Subcutaneous abdominal adipose tissue (tissue), 5 donors: ENCODE results near the gene KCNJ4.

Experiments used
- H3K27ac ChIP-seq: one replicate; pipeline ENCODE4 v1.7.0; 2013; ENCODE audit warnings: low read depth, mild to moderate bottlenecking, inconsistent platforms, low read length, moderate library complexity
- H3K27me3 ChIP-seq, 5 donors: one replicate each; pipeline ENCODE4 v1.7.0; 2013; ENCODE audit warnings: low read length in 5 of 5, inconsistent platforms in 1 of 5; ENCODE audit not compliant: control insufficient read depth in 5 of 5, insufficient read depth in 4 of 5
- H3K36me3 ChIP-seq, 5 donors: one replicate each; pipeline ENCODE4 v1.7.0; 2013; ENCODE audit warnings: low read length in 5 of 5; ENCODE audit not compliant: control insufficient read depth in 5 of 5, insufficient read depth in 5 of 5
- H3K4me1 ChIP-seq, 5 donors: one replicate each; pipeline ENCODE4 v1.7.0; 2013; ENCODE audit warnings: low read length in 5 of 5, mild to moderate bottlenecking in 3 of 5, moderate library complexity in 1 of 5; ENCODE audit not compliant: control insufficient read depth in 5 of 5, insufficient read depth in 5 of 5
- H3K4me3 ChIP-seq, 5 donors: one replicate each; pipeline ENCODE4 v1.7.0; 2013; ENCODE audit warnings: low read length in 5 of 5, low read depth in 1 of 5
- H3K9ac ChIP-seq, 5 donors: one replicate each; pipeline ENCODE4 v1.7.0; 2013; ENCODE audit warnings: low read length in 5 of 5, mild to moderate bottlenecking in 4 of 5, moderate library complexity in 3 of 5
- H3K9me3 ChIP-seq, 5 donors: one replicate each; pipeline ENCODE4 v1.7.0; 2013; ENCODE audit warnings: low read length in 5 of 5; ENCODE audit not compliant: control insufficient read depth in 5 of 5
- donor health status: healthy.
- donor health status: healthy.
- donor health status: healthy.
- donor health status: healthy.
- donor health status: healthy.

Gene KCNJ4

GRCh38 chr22:38446018-38446601 is 8.9 kb downstream of the KCNJ4 start:
- Histone ChIP-seq H3K4me1 (peaks cover 0 to 5% (median 0%) of the 10 kb centered on the region in 5 donors), H3K27ac (no peak overlapping the region), H3K9me3 (no peaks in the 10 kb centered on the region), H3K27me3 (peaks cover 16 to 67% (median 51%) of the 10 kb centered on the region in 5 donors), H3K36me3 (no peaks in the 10 kb centered on the region), H3K4me3 (no peak overlapping the region), H3K9ac (no peak overlapping the region)

- Histone ChIP-seq H3K4me1 (peaks cover 0 to 5% (median 0%) of the 10 kb centered on the region in 5 donors), H3K27me3 (peaks cover 19 to 69% (median 43%) of the 10 kb centered on the region in 5 donors), H3K36me3 (no peaks in the 10 kb centered on the region), H3K9ac (no peak overlapping the region), H3K9me3 (no peaks in the 10 kb centered on the region), H3K27ac (no peak overlapping the region), H3K4me3 (no peak overlapping the region)
These were observed 10.2 kb downstream of the KCNJ4 start for GRCh38 chr22:38444783-38445182.

- no peaks in the 10 kb centered on the region for H3K36me3 ChIP-seq
- H3K27ac ChIP-seq = no peak overlapping the region
- H3K4me1 ChIP-seq = peaks cover 0 to 3% (median 0%) of the 10 kb centered on the region in 5 donors
- H3K27me3 ChIP-seq = peaks cover 19 to 60% (median 37%) of the 10 kb centered on the region in 5 donors
- H3K9ac ChIP-seq = no peak overlapping the region
- no peaks in the 10 kb centered on the region for H3K9me3 ChIP-seq
- H3K4me3 ChIP-seq = no peak overlapping the region
These were observed 11.1 kb downstream of the KCNJ4 start for GRCh38 chr22:38443628-38444521.

- no peaks in the 10 kb centered on the region for H3K36me3 ChIP-seq
- H3K9ac ChIP-seq = no peak overlapping the region
- H3K4me1 ChIP-seq = no peaks in the 10 kb centered on the region
- no peak overlapping the region for H3K4me3 ChIP-seq
- no peak overlapping the region for H3K27ac ChIP-seq
- peaks cover 19 to 55% (median 34%) of the 10 kb centered on the region in 5 donors for H3K27me3 ChIP-seq
- H3K9me3 ChIP-seq = no peaks in the 10 kb centered on the region
These were observed 11.9 kb downstream of the KCNJ4 start for GRCh38 chr22:38442967-38443627.

- no peaks in the 10 kb centered on the region for H3K36me3 ChIP-seq
- no peaks in the 10 kb centered on the region for H3K4me1 ChIP-seq
- H3K4me3 ChIP-seq = no peak overlapping the region
- no peaks in the 10 kb centered on the region for H3K9me3 ChIP-seq
- peaks cover 19 to 49% (median 36%) of the 10 kb centered on the region in 5 donors for H3K27me3 ChIP-seq
- H3K27ac ChIP-seq = no peak overlapping the region
- no peak overlapping the region for H3K9ac ChIP-seq
These were observed 13.2 kb downstream of the KCNJ4 start for GRCh38 chr22:38441620-38442287.

GRCh38 chr22:38440747-38441350 is 14.2 kb downstream of the KCNJ4 start:
- H3K4me3 ChIP-seq = no peak overlapping the region
- no peaks in the 10 kb centered on the region for H3K36me3 ChIP-seq
- no peaks in the 10 kb centered on the region for H3K4me1 ChIP-seq
- H3K9me3 ChIP-seq = no peaks in the 10 kb centered on the region
- H3K27ac ChIP-seq = no peak overlapping the region
- peaks cover 19 to 46% (median 30%) of the 10 kb centered on the region in 5 donors for H3K27me3 ChIP-seq
- no peak overlapping the region for H3K9ac ChIP-seq

- Histone ChIP-seq H3K4me1 (no peaks in the 10 kb centered on the region), H3K4me3 (no peak overlapping the region), H3K36me3 (no peaks in the 10 kb centered on the region), H3K27me3 (peaks cover 11 to 25% (median 16%) of the 10 kb centered on the region in 5 donors), H3K27ac (no peak overlapping the region), H3K9ac (no peak overlapping the region), H3K9me3 (no peaks in the 10 kb centered on the region)
These were observed 17.6 kb downstream of the KCNJ4 start for GRCh38 chr22:38437416-38437815.

GRCh38 chr22:38436629-38437395 is 18.2 kb downstream of the KCNJ4 start:
- Histone ChIP-seq H3K4me3 (no peak overlapping the region), H3K27ac (no peak overlapping the region), H3K36me3 (no peaks in the 10 kb centered on the region), H3K27me3 (peaks cover 11 to 25% (median 16%) of the 10 kb centered on the region in 5 donors), H3K9me3 (no peaks in the 10 kb centered on the region), H3K9ac (no peak overlapping the region), H3K4me1 (no peaks in the 10 kb centered on the region)

- Histone ChIP-seq H3K4me1 (no peaks in the 10 kb centered on the region), H3K9ac (no peak overlapping the region), H3K36me3 (no peaks in the 10 kb centered on the region), H3K27me3 (peaks cover 8 to 17% (median 14%) of the 10 kb centered on the region in 5 donors), H3K9me3 (no peaks in the 10 kb centered on the region), H3K27ac (no peak overlapping the region), H3K4me3 (no peak overlapping the region)
These were observed 19.0 kb downstream of the KCNJ4 start for GRCh38 chr22:38435965-38436364.
